Activated B cell treated with CpG ODN at 0.5 μM for 24 hours (primary cell): ENCODE results near the gene PYGB. TPM values are rescaled to one million over a fixed set of nuclear protein-coding genes. Genes with fewer than 3 reads are reported as not detected.

Experiments
- ATAC-seq: fragments of 200-7000 bp; cut with Tn5 transposase; one replicate; pipeline ENCODE4 v1.10.0; 2021; ENCODE audit warnings: low read depth, mild to moderate bottlenecking, moderate library complexity
- CTCF ChIA-PET: fragments of 350-600 bp; sonication (Branson Sonifier 250); formaldehyde crosslinking; loops from one replicate; lab custom pipeline; 2021; ENCODE audit warnings: antibody characterized with exemption; lab: Charles Lee
- POLR2A ChIA-PET: fragments of 350-600 bp; sonication (Branson Sonifier 250); formaldehyde crosslinking; loops from one replicate; lab custom pipeline; 2021; ENCODE audit warnings: antibody characterized with exemption; lab: Charles Lee
- DNase-seq: peaks from one replicate; pipeline ENCODE4 v3.0.0; 2022
- H3K27ac Mint-ChIP-seq: one replicate; pipeline ENCODE4 v1.8.0; 2020; ENCODE audit warnings: mixed read lengths
- H3K27me3 Mint-ChIP-seq: one replicate; pipeline ENCODE4 v1.8.0; 2021; ENCODE audit warnings: mixed read lengths
- H3K36me3 Mint-ChIP-seq: one replicate; pipeline ENCODE4 v1.8.0; 2021; ENCODE audit warnings: low read depth, mixed read lengths
- H3K4me1 Mint-ChIP-seq: one replicate; pipeline ENCODE4 v1.8.0; 2021; ENCODE audit warnings: mixed read lengths
- H3K4me3 Mint-ChIP-seq: one replicate; pipeline ENCODE4 v1.8.0; 2020; ENCODE audit warnings: mild to moderate bottlenecking, mixed read lengths
- H3K9me3 Mint-ChIP-seq: one replicate; pipeline ENCODE4 v1.8.0; 2020; ENCODE audit warnings: mixed read lengths
- CTCF ChIP-seq: fragments of 200-600 bp; IDR thresholded peaks from one replicate; pipeline ENCODE4 v1.8.0; 2022; ENCODE audit warnings: antibody characterized with exemption, mild to moderate bottlenecking
- intact Hi-C: fragments of 100-400 bp; cut with micrococcal nuclease; formaldehyde crosslinking; loops from one replicate; pipeline ENCODE4 v1.15.1; 2024
- total RNA-seq: library from RNA; stranded (reverse); gene quantifications from 2 replicates; pipeline ENCODE4 v1.2.3, GENCODE V29; 2022

The PYGB gene
- total RNA-seq, 1 donor from 2014 or later: 23.5 TPM

DNA sequence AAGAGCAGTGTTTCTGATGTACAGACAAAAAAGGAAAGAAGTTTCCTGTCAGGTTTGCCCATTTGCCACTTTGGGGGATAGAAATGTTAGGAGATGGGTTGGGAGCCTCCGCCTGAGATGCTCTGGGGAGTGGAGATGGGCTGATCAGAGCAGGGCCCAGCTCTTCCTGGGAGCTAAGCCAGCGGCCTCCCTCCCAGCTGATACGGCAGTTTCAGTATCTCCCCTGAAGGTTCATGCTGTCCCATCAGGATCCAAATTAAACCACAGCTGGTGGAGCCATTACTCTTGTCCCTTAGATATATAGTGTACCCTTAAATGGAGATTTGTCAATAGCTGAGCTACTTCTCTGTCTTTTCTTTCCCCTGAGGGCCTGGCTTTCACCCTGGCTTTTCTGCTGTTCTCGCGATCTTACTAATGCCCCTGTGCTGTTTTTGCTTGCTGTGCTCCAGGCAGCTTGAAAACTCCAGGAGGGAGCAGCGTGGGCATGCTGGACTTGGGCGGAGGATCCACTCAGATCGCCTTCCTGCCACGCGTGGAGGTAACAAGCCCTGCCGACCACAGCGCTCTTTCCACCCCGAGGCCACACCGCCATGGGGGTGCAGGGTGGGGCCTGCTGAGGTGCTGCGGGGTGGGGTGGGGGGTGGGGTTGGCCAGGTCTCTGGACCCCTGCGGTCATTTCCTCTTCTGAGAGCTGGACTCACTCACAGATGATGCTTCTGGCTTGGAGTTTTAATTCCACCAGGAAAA, 31.5 kb upstream of the PYGB start:
- Mint-ChIP-seq H3K27ac (no peak overlapping the region), H3K9me3 (no peaks in the 10 kb centered on the region), H3K4me3 (no peak overlapping the region), H3K27me3 (no peaks in the 10 kb centered on the region), H3K36me3 (peaks cover 61% of the 10 kb centered on the region), H3K4me1 (no peaks in the 10 kb centered on the region)
- no peak for DNase-seq
- no peak for ATAC-seq
- intact Hi-C loops: no loop called here
- ChIA-PET CTCF (no interaction called here), POLR2A (no interaction called here)
- no peak for TF ChIP-seq CTCF

- no peaks in the 10 kb centered on the region for H3K27me3 Mint-ChIP-seq
- H3K27ac Mint-ChIP-seq: no peak overlapping the region
- H3K36me3 Mint-ChIP-seq: peaks cover 56% of the 10 kb centered on the region
- intact Hi-C loops: no loop called here
- no peaks in the 10 kb centered on the region for H3K4me1 Mint-ChIP-seq
- ChIA-PET POLR2A (no interaction called here), CTCF (no interaction called here)
- no peak for ATAC-seq
- H3K9me3 Mint-ChIP-seq: no peaks in the 10 kb centered on the region
- DNase-seq: no peak
- H3K4me3 Mint-ChIP-seq: no peak overlapping the region
- no peak for TF ChIP-seq CTCF
Measured at GRCh38 chr20:25217161-25218108, 30.4 kb upstream of the PYGB start.

GRCh38 chr20:25218109-25218486, 29.8 kb upstream of the PYGB start:
- no peak overlapping the region for H3K27ac Mint-ChIP-seq
- intact Hi-C loops: no loop called here
- CTCF ChIA-PET: no interaction called here

DNA sequence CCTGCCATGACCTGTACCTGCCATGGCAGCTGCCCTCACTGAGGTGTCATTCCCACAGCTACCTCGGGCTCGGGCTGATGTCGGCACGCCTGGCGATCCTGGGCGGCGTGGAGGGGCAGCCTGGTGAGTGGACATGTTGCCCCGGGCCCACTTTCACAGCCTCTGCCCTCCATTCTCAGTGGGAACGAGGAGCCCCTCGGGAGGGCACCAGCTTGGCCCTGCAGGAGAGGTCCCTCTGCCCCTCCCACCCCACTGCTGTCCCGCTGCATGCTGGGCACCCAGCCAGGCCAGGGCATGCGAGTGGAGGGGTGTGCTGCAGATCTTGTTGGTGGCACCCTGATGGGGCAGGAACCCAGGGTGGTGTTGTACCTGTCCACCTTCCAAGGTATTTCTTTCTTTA, 29.4 kb upstream of the PYGB start:
- peaks cover 51% of the 10 kb centered on the region for H3K36me3 Mint-ChIP-seq
- POLR2A ChIA-PET: no interaction called here

More at GRCh38 chr20:25218109-25218486, 29.8 kb upstream of the PYGB start:
- no peak for TF ChIP-seq CTCF
- POLR2A ChIA-PET: no interaction called here
- Mint-ChIP-seq H3K9me3 (no peaks in the 10 kb centered on the region), H3K4me1 (no peaks in the 10 kb centered on the region), H3K36me3 (peaks cover 54% of the 10 kb centered on the region), H3K27me3 (no peaks in the 10 kb centered on the region), H3K4me3 (no peak overlapping the region)
- no peak for ATAC-seq
- DNase-seq: no peak

More for the DNA sequence above, 29.4 kb upstream of the PYGB start:
- no peak for TF ChIP-seq CTCF
- Mint-ChIP-seq H3K4me1 (no peaks in the 10 kb centered on the region), H3K27me3 (no peaks in the 10 kb centered on the region), H3K9me3 (no peaks in the 10 kb centered on the region), H3K4me3 (no peak overlapping the region), H3K27ac (no peak overlapping the region)
- no peak for ATAC-seq
- DNase-seq: no peak
- CTCF ChIA-PET: no interaction called here
- intact Hi-C loops: no loop called here
